Heart left ventricle (tissue), 13 donors: ENCODE data around the gene GCDH.

Experiments used
- CTCF ChIP-seq, 12 donors: fragments of 200-600 bp; sonication (generic) in 4 of 12; IDR thresholded peaks; one replicate each; pipeline versions ENCODE4 v1.5.0 to v1.8.0; 2018 to 2022; ENCODE audit warnings: antibody characterized with exemption in 12 of 12, mild to moderate bottlenecking in 5 of 12
- POLR2A ChIP-seq, 2 donors: fragments of 450-650 bp; IDR thresholded peaks; one replicate each; pipeline ENCODE4 v1.6.1; 2017; ENCODE audit warnings: antibody characterized with exemption in 2 of 2, mild to moderate bottlenecking in 2 of 2, moderate library complexity in 2 of 2
- donor health status: ischemic (EF 13 %, LVEDD 7.1; RV severe dilation, severe dysfunction).
- donor health status: DM: no; HTN: yes; CAD: no.
- donor health status: DM: no; HTN: no; CAD: no.
- donor health status: ischemic (EF 25% LVEDD 6.9; RV normal size, moderate dysfunction).
- donor health status: ischemic (EF 25% LVEDD 5.7; RV mildly dilated, moderate dysfunction).
- donor health status: ischemic (EF 35%, LVEDD 5.7; RV mildly dilated, moderate dysfunction).
- donor health status: nonischemic (EF 11% LVEDD 7.7; RV severe dilation, severe dysfunction).
- donor health status: DM: yes; HTN: yes; CAD: no.
- donor health status: PGD.
- donor health status: ischemic (EF 29% LVEDD 5.4; RV normal size, mild dysfunction).
- donor health status: nonischemic (EF 23%, LVEDD 6.1; RV moderate dilation, normal function).

- TF ChIP-seq CTCF (IDR thresholded peaks at IDR 0.05) (no peak), POLR2A (IDR thresholded peaks at IDR 0.05) (no peak)
Observed at GRCh38 chr19:12864143-12864542, 26.8 kb upstream of the GCDH start.
